H1 (cell line): ENCODE measurements around the gene SHROOM3. TPM values are rescaled to one million over a fixed set of nuclear protein-coding genes. Genes with fewer than 3 reads are reported as not detected.

Source experiments
- CTCF ChIA-PET: fragments of 300-600 bp; sonication (Branson Sonifier 250); formaldehyde crosslinking; loops from one replicate; lab custom pipeline; 2021; ENCODE audit not compliant: partially characterized antibody; lab: Charles Lee
- POLR2A ChIA-PET: fragments of 300-600 bp; sonication (Branson Sonifier 250); formaldehyde crosslinking; loops from one replicate; lab custom pipeline; 2021; ENCODE audit warnings: inconsistent platforms; ENCODE audit not compliant: partially characterized antibody; lab: Charles Lee
- DNase-seq, 2 experiments: peaks; one replicate each; pipeline versions ENCODE4 v3.0.0 to v3.0.0-alpha.2; 2010 to 2022; ENCODE audit warnings: low spot score in 2 of 2, low read depth in 1 of 2, mixed read lengths in 1 of 2
- FAIRE-seq: peaks from 2 replicates; lab custom pipeline; 2011; peaks lifted over from hg19 to GRCh38; lab: Jason Lieb, UNC
- H2AFZ ChIP-seq: 2 replicates; pipeline ENCODE4 v1.8.1; 2012; ENCODE audit warnings: low read length, inconsistent platforms
- H2AK5ac ChIP-seq: 2 replicates; pipeline ENCODE4 v1.6.1; 2013; ENCODE audit warnings: low read depth, low read length
- H2BK120ac ChIP-seq: replicated peaks from 2 replicates; pipeline ENCODE3; 2013; ENCODE audit warnings: low read depth, low read length, inconsistent platforms
- H2BK12ac ChIP-seq: 2 replicates; pipeline ENCODE4 v1.6.1; 2013; ENCODE audit warnings: low read depth, low read length
- H2BK15ac ChIP-seq: 2 replicates; pipeline ENCODE4 v1.6.1; 2013; ENCODE audit warnings: low read length
- H2BK20ac ChIP-seq: 2 replicates; pipeline ENCODE4 v1.6.1; 2013; ENCODE audit warnings: low read length
- H2BK5ac ChIP-seq: 2 replicates; pipeline ENCODE4 v1.6.1; 2013; ENCODE audit warnings: low read depth, low read length
- H3K14ac ChIP-seq: 2 replicates; pipeline ENCODE4 v1.6.1; 2013; ENCODE audit warnings: inconsistent platforms; ENCODE audit not compliant: insufficient read length
- H3K18ac ChIP-seq: 2 replicates; pipeline ENCODE4 v1.6.1; 2013; ENCODE audit warnings: low read length; ENCODE audit errors: extremely low read depth
- H3K23ac ChIP-seq: 2 replicates; pipeline ENCODE4 v1.6.1; 2013; ENCODE audit warnings: inconsistent platforms; ENCODE audit not compliant: insufficient read length
- H3K23me2 ChIP-seq: 2 replicates; pipeline ENCODE4 v1.6.1; 2013; ENCODE audit warnings: low read depth, low read length
- H3K27ac ChIP-seq: 2 replicates; pipeline ENCODE4 v1.6.1; 2011; ENCODE audit warnings: low read depth, low read length, inconsistent platforms
- H3K27me3 ChIP-seq, 4 experiments: replicated peaks in 1 of 4; 1 replicate in 1 of 4; 2 replicates in 3 of 4; pipeline versions ENCODE4 v1.6.1 to v1.8.1; 2011 to 2013; ENCODE audit warnings: low read length in 3 of 4, mild to moderate bottlenecking in 3 of 4, inconsistent platforms in 2 of 4, mixed read lengths in 2 of 4, moderate library complexity in 1 of 4; ENCODE audit not compliant: control insufficient read depth in 3 of 4, insufficient read depth in 3 of 4; ENCODE audit errors: extremely low read depth in 1 of 4
- H3K36me3 ChIP-seq, 4 experiments: 2 replicates each; pipeline versions ENCODE4 v1.6.1 to v1.8.1; 2011 to 2013; ENCODE audit warnings: mild to moderate bottlenecking in 4 of 4, low read length in 3 of 4, moderate library complexity in 2 of 4, control low read depth in 1 of 4, inconsistent platforms in 1 of 4; ENCODE audit not compliant: insufficient read depth in 4 of 4, control insufficient read depth in 2 of 4
- H3K4ac ChIP-seq: replicated peaks from 2 replicates; pipeline ENCODE3; 2013; ENCODE audit warnings: low read length, low read depth, mixed read lengths, inconsistent platforms; ENCODE audit not compliant: insufficient read length
- H3K4me1 ChIP-seq, 4 experiments: replicated peaks in 1 of 4; 1 replicate in 1 of 4; 2 replicates in 3 of 4; pipeline versions ENCODE4 v1.6.1 to v1.8.1; 2011 to 2013; ENCODE audit warnings: low read length in 3 of 4, inconsistent platforms in 2 of 4, mixed read lengths in 1 of 4; ENCODE audit not compliant: insufficient read depth in 4 of 4, control insufficient read depth in 3 of 4
- H3K4me2 ChIP-seq, 2 experiments: 2 replicates each; pipeline versions ENCODE4 v1.6.1 to v1.8.1; 2011 to 2013; ENCODE audit warnings: low read depth in 2 of 2, low read length in 2 of 2, control low read depth in 1 of 2, inconsistent platforms in 1 of 2, mild to moderate bottlenecking in 1 of 2; ENCODE audit not compliant: insufficient read depth in 1 of 2
- H3K4me3 ChIP-seq, 4 experiments: fragments of 200-600, 300-600 bp in 1 of 4; sonication (generic), shearing (Covaris generic), sonication (Bioruptor Twin) in 1 of 4; 2 replicates each; pipeline versions ENCODE4 v1.5.1 to v1.8.1; 2011 to 2016; ENCODE audit warnings: low read length in 4 of 4, low read depth in 3 of 4, control low read depth in 2 of 4, inconsistent platforms in 2 of 4, mild to moderate bottlenecking in 2 of 4, mixed read lengths in 1 of 4, moderate library complexity in 1 of 4; ENCODE audit not compliant: insufficient read depth in 2 of 4; ENCODE audit errors: extremely low read depth in 1 of 4
- H3K56ac ChIP-seq: replicated peaks from 2 replicates; pipeline ENCODE3; 2013; ENCODE audit warnings: low read depth, mild to moderate bottlenecking, mixed read lengths, low read length, inconsistent platforms; ENCODE audit not compliant: insufficient read length
- H3K79me1 ChIP-seq: 2 replicates; pipeline ENCODE4 v1.6.1; 2013; ENCODE audit warnings: low read depth, low read length, control low read depth
- H3K79me2 ChIP-seq, 2 experiments: 2 replicates each; pipeline versions ENCODE4 v1.6.1 to v1.8.1; 2012 to 2013; ENCODE audit warnings: low read length in 2 of 2, mild to moderate bottlenecking in 2 of 2, inconsistent platforms in 1 of 2; ENCODE audit not compliant: insufficient read depth in 2 of 2, control insufficient read depth in 1 of 2
- H3K9ac ChIP-seq, 4 experiments: replicated peaks in 1 of 4; 1 replicate in 1 of 4; 2 replicates in 3 of 4; pipeline versions ENCODE4 v1.6.1 to v1.8.1; 2011 to 2013; ENCODE audit warnings: low read depth in 3 of 4, low read length in 3 of 4, control low read depth in 2 of 4, mild to moderate bottlenecking in 2 of 4, moderate library complexity in 2 of 4, inconsistent platforms in 1 of 4; ENCODE audit errors: extremely low read depth in 1 of 4
- H3K9me3 ChIP-seq, 2 experiments: 2 replicates each; pipeline versions ENCODE4 v1.6.1 to v1.8.1; 2012 to 2013; ENCODE audit warnings: mild to moderate bottlenecking in 2 of 2, moderate library complexity in 2 of 2, control low read depth in 1 of 2, inconsistent platforms in 1 of 2, low read depth in 1 of 2, low read length in 1 of 2, mixed read lengths in 1 of 2; ENCODE audit not compliant: insufficient read depth in 2 of 2
- H4K20me1 ChIP-seq, 2 experiments: replicated peaks in 1 of 2; 2 replicates each; pipeline versions ENCODE3 to v1.8.1; 2011 to 2013; ENCODE audit warnings: inconsistent platforms in 2 of 2, low read length in 2 of 2, mild to moderate bottlenecking in 1 of 2; ENCODE audit not compliant: insufficient read depth in 2 of 2, control insufficient read depth in 1 of 2
- H4K5ac ChIP-seq: 2 replicates; pipeline ENCODE4 v1.6.1; 2013; ENCODE audit warnings: low read length, low read depth, mixed read lengths, inconsistent platforms; ENCODE audit not compliant: insufficient read length
- H4K8ac ChIP-seq: 2 replicates; pipeline ENCODE4 v1.8.0; 2013; ENCODE audit warnings: mild to moderate bottlenecking, moderate library complexity, low read length, inconsistent platforms; ENCODE audit not compliant: insufficient read depth; ENCODE audit errors: extremely low read depth
- H4K91ac ChIP-seq: replicated peaks from 2 replicates; pipeline ENCODE3; 2013; ENCODE audit warnings: low read length, mixed read lengths, inconsistent platforms; ENCODE audit not compliant: insufficient read length
- BRCA1 ChIP-seq: IDR thresholded peaks from 2 replicates; pipeline ENCODE4 v1.6.1; 2012; ENCODE audit warnings: low read depth, low read length, improper control_type of control experiment
- EP300 ChIP-seq, 2 experiments: IDR thresholded peaks; 1 replicate in 1 of 2; 2 replicates in 1 of 2; pipeline ENCODE4 v1.6.1; 2011 to 2012; ENCODE audit warnings: low read depth in 2 of 2, low read length in 2 of 2, mild to moderate bottlenecking in 2 of 2, borderline replicate concordance in 1 of 2, inconsistent platforms in 1 of 2, moderate library complexity in 1 of 2
- JUND ChIP-seq: IDR thresholded peaks from 2 replicates; pipeline ENCODE4 v1.6.1; 2011; ENCODE audit warnings: mild to moderate bottlenecking, improper control_type of control experiment, low read length
- KDM1A ChIP-seq: fragments of 200-600, 300-600 bp; sonication (generic); IDR thresholded peaks from 2 replicates; pipeline ENCODE4 v1.7.1; 2016; ENCODE audit warnings: mild to moderate bottlenecking, low read length, borderline replicate concordance
- KDM4A ChIP-seq: IDR thresholded peaks from one replicate; pipeline ENCODE4 v1.7.1; 2012; ENCODE audit warnings: low read depth, mild to moderate bottlenecking, moderate library complexity, low read length, inconsistent platforms; ENCODE audit not compliant: severe bottlenecking
- POU5F1 ChIP-seq: IDR thresholded peaks from 2 replicates; pipeline ENCODE4 v1.6.1; 2011; ENCODE audit warnings: low read depth, mild to moderate bottlenecking, low read length, moderate library complexity
- SAP30 ChIP-seq: fragments of 300-600 bp; sonication (generic); IDR thresholded peaks from 2 replicates; pipeline ENCODE4 v1.7.1; 2012; ENCODE audit warnings: low read length, moderate library complexity, mild to moderate bottlenecking, inconsistent platforms; ENCODE audit not compliant: insufficient read depth, insufficient replicate concordance
- SRF ChIP-seq: IDR thresholded peaks from 2 replicates; pipeline ENCODE4 v1.6.1; 2011; ENCODE audit warnings: mild to moderate bottlenecking, low read depth, low read length, moderate library complexity
- WGBS, 2 experiments: shearing (Covaris generic) in 1 of 2; methylation state at CpG; one replicate each; pipeline versions ENCODE4 v1.1.6 to v1.1.7; 2013 to 2015; ENCODE audit warnings: low lambda C conversion rate in 2 of 2, mixed read lengths in 2 of 2, inconsistent platforms in 1 of 2, low coverage in 1 of 2, missing lambda C conversion rate in 1 of 2; ENCODE audit not compliant: insufficient replicate concordance in 2 of 2, insufficient coverage in 1 of 2, insufficient read length in 1 of 2; ENCODE audit errors: extremely low coverage in 1 of 2, missing lambda C conversion rate in 1 of 2; 5-methylcytosine and 5-hydroxymethylcytosine counted together
- polyA plus RNA-seq, 7 experiments: library from polyadenylated mRNA; depleted of rRNA in 3 of 7; stranded (reverse) in 5 of 7; unstranded in 2 of 7; fragments of >200 nt in 5 of 7; fragments of 200-250 nt in 2 of 7; gene quantifications; 1 replicate in 5 of 7; 2 replicates in 1 of 7; 4 replicates in 1 of 7; pipeline versions ENCODE4 v1.2.1 to v1.2.3, GENCODE V29; 2011 to 2013; ENCODE audit warnings: missing spikeins in 2 of 7, mixed read lengths in 2 of 7
- total RNA-seq: library from RNA; stranded (reverse); fragmentation: NEBNext Ultra II Directional; extraction: Animal tissue kit (Norgen Biotek cat#: 25700); gene quantifications from 2 replicates; pipeline ENCODE4 v1.2.1, GENCODE V29; 2021
- TF ChIP-seq, protein P1 (sequence below), 3 experiments: IDR thresholded peaks; 1 replicate in 2 of 3; 2 replicates in 1 of 3; pipeline versions ENCODE4 v1.5.1 to v1.6.1; 2011; ENCODE audit warnings: low read length in 3 of 3, mild to moderate bottlenecking in 3 of 3, inconsistent platforms in 2 of 3, low read depth in 1 of 3, moderate library complexity in 1 of 3; ENCODE audit not compliant: insufficient read depth in 1 of 3; ENCODE audit errors: control extremely low read depth in 1 of 3

Gene SHROOM3
- total and polyA plus RNA-seq, 2 of the 8 experiments (the other 6 are each of a cell fraction or from before 2014, with no cell fraction given), result 15.8 to 34.0 TPM

DNA sequence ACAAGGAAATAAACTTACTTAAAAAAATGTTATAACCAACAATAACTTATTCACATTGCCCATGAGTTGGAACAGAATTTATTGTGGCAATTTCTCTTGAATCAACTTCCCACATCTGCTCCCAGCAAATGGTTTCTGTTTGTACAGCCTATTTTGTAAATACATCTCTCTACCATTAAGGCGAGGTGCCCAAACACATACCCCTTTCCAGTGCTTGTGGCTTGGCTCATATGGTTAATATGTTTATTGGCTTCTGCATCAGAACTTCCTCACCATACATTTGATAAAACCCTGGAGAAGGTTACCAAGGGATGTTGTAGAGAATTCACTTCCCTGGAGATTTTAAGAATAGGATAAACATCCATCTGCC, 255.9 kb downstream of the SHROOM3 start:
- Histone ChIP-seq H4K91ac (no peak overlapping the region), H3K4me3 (peak overlapping the region in 2 of 4 experiments; percentile 58 to 76; a peak in 3 of 8 replicates)

More for the DNA sequence above, 255.9 kb downstream of the SHROOM3 start:
- Histone ChIP-seq H2BK15ac (no peak overlapping the region), H3K18ac (no peak overlapping the region), H2BK20ac (no peak overlapping the region), H4K20me1 (peaks cover 5 to 15% of the 10 kb centered on the region in 2 experiments), H2BK5ac (no peak overlapping the region), H4K5ac (no peak overlapping the region), H3K23ac (no peak overlapping the region), H3K14ac (no peak overlapping the region), H4K8ac (no peak overlapping the region), H3K23me2 (peaks cover 2% of the 10 kb centered on the region; the same call in 1 of the 2 replicates), H3K4ac (no peak overlapping the region), H3K79me1 (peaks cover 4% of the 10 kb centered on the region; the same call in 1 of the 2 replicates), H2BK120ac (no peak overlapping the region), H3K36me3 (no peaks in the 10 kb centered on the region), H3K4me1 (peaks cover 5 to 23% (median 9%) of the 10 kb centered on the region in 4 experiments; a peak in 6 of 7 replicates), H3K9me3 (no peaks in the 10 kb centered on the region), H3K79me2 (peaks cover 10 to 61% of the 10 kb centered on the region in 2 experiments), H3K27me3 (no peaks in the 10 kb centered on the region; a peak in 1 of 7 replicates), H2AK5ac (no peak overlapping the region), H3K4me2 (peak overlapping the region; percentile 73 to 74; a peak in 3 of 4 replicates)
- CTCF ChIA-PET, result no interaction called here
- FAIRE-seq (no peak), DNase-seq (no peak)
- 77% methylated on average over 1 of the region's 1 CpG; no CpG with 5 or more reads in 1 of the 2 experiments for WGBS, 2 experiments
- TF ChIP-seq SRF (no peak), JUND (no peak), SAP30 (no peak), KDM1A (no peak), BRCA1 (no peak), POU5F1 (no peak), EP300 (IDR thresholded peaks at IDR 0.05; ENCODE audit: borderline replicate concordance in 1 of 2, low read depth in 2 of 2, low read length in 2 of 2) (no peak), KDM4A (no peak)
- TF ChIP-seq, protein P1, sequence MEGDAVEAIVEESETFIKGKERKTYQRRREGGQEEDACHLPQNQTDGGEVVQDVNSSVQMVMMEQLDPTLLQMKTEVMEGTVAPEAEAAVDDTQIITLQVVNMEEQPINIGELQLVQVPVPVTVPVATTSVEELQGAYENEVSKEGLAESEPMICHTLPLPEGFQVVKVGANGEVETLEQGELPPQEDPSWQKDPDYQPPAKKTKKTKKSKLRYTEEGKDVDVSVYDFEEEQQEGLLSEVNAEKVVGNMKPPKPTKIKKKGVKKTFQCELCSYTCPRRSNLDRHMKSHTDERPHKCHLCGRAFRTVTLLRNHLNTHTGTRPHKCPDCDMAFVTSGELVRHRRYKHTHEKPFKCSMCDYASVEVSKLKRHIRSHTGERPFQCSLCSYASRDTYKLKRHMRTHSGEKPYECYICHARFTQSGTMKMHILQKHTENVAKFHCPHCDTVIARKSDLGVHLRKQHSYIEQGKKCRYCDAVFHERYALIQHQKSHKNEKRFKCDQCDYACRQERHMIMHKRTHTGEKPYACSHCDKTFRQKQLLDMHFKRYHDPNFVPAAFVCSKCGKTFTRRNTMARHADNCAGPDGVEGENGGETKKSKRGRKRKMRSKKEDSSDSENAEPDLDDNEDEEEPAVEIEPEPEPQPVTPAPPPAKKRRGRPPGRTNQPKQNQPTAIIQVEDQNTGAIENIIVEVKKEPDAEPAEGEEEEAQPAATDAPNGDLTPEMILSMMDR (IDR thresholded peaks at IDR 0.05; ENCODE audit: control extremely low read depth in 1 of 3, insufficient read depth in 1 of 3, low read depth in 1 of 3, low read length in 3 of 3), result no peak
- TF ChIP-seq, all 59 proteins: peak for 0
- no peak overlapping the region for H3K56ac ChIP-seq
- no peak overlapping the region for H2BK12ac ChIP-seq
- H3K27ac ChIP-seq, result no peak overlapping the region
- POLR2A ChIA-PET, result interaction anchor here (2.5 kb wide), 1 partner anchor 12 kb away, joined by 7 read pairs; no protein-coding TSS in a partner anchor
- no peak overlapping the region for H2AFZ ChIP-seq
- H3K9ac ChIP-seq, result peak overlapping the region in 1 of 4 experiments; percentile 23; a peak in 1 of 7 replicates
